Neural cell (in vitro differentiated cells): ENCODE results near the gene ZNF672. TPM values are rescaled to one million over a fixed set of nuclear protein-coding genes. Genes with fewer than 3 reads are reported as not detected.

ENCODE experiments used
- H2AFZ ChIP-seq: fragments of 200-600, 300-800 bp; sonication (generic), shearing (Covaris generic); 2 replicates; pipeline ENCODE4 v1.6.0; 2014; ENCODE audit warnings: low read depth, mild to moderate bottlenecking, antibody characterized with exemption, low read length, moderate library complexity
- H3F3A ChIP-seq: fragments of 200-600 bp; shearing (Covaris generic); 2 replicates; pipeline ENCODE4 v1.6.1; 2016; ENCODE audit warnings: mild to moderate bottlenecking, moderate library complexity, mixed read lengths, antibody characterized with exemption, low read length; ENCODE audit not compliant: insufficient read depth, poor library complexity, severe bottlenecking
- H3K27ac ChIP-seq: fragments of 200-600, 300-800 bp; sonication (generic), shearing (Covaris generic); 2 replicates; pipeline ENCODE4 v1.5.1; 2014; ENCODE audit warnings: mild to moderate bottlenecking, low read length, moderate library complexity
- H3K27me3 ChIP-seq: fragments of 300-800, 200-600 bp; sonication (generic), shearing (Covaris generic); 2 replicates; pipeline ENCODE4 v1.6.0; 2014; ENCODE audit warnings: mild to moderate bottlenecking, low read depth, low read length, moderate library complexity; ENCODE audit not compliant: insufficient read depth
- H3K36me3 ChIP-seq: fragments of 300-800, 200-600 bp; sonication (generic), shearing (Covaris generic); 2 replicates; pipeline ENCODE4 v1.5.1; 2014; ENCODE audit warnings: mild to moderate bottlenecking, antibody characterized with exemption, low read length, moderate library complexity; ENCODE audit not compliant: insufficient read depth
- H3K4me2 ChIP-seq: fragments of 300-800, 200-600 bp; sonication (generic), shearing (Covaris generic); 2 replicates; pipeline ENCODE4 v1.6.0; 2014; ENCODE audit warnings: mild to moderate bottlenecking, low read length
- H3K4me3 ChIP-seq: fragments of 300-800, 200-600 bp; sonication (generic), shearing (Covaris generic); 2 replicates; pipeline ENCODE4 v1.5.1; 2014; ENCODE audit warnings: mild to moderate bottlenecking, low read length, moderate library complexity
- H3K79me2 ChIP-seq: fragments of 200-600 bp; shearing (Covaris generic); replicated peaks from 2 replicates; pipeline ENCODE4 v1.6.0; 2014; ENCODE audit warnings: mild to moderate bottlenecking, low read length, moderate library complexity; ENCODE audit not compliant: insufficient read depth
- H3K9ac ChIP-seq: fragments of 300-800, 200-600 bp; sonication (generic), shearing (Covaris generic); 2 replicates; pipeline ENCODE4 v1.6.1; 2016; ENCODE audit warnings: mild to moderate bottlenecking, low read length, mixed read lengths
- H3K9me2 ChIP-seq: fragments of 200-600 bp; shearing (Covaris generic); 2 replicates; pipeline ENCODE4 v1.6.1; 2016; ENCODE audit warnings: mild to moderate bottlenecking, low read length, mixed read lengths; ENCODE audit not compliant: insufficient read depth
- H3K9me3 ChIP-seq: fragments of 200-600, 300-800 bp; sonication (generic), shearing (Covaris generic); 2 replicates; pipeline ENCODE4 v1.6.1; 2016; ENCODE audit warnings: mild to moderate bottlenecking, mixed run types, low read length, moderate library complexity, mixed read lengths
- H4K20me1 ChIP-seq: fragments of 200-600 bp; shearing (Covaris generic); 2 replicates; pipeline ENCODE4 v1.6.1; 2016; ENCODE audit warnings: mild to moderate bottlenecking, mixed run types; ENCODE audit not compliant: insufficient read depth
- EP300 ChIP-seq: fragments of 450-650 bp; conservative IDR thresholded peaks from 2 replicates; pipeline ENCODE4 v1.6.1; 2014; ENCODE audit warnings: antibody characterized with exemption, mild to moderate bottlenecking, moderate library complexity; ENCODE audit not compliant: poor library complexity, severe bottlenecking
- EZH2 ChIP-seq: fragments of 200-600, 300-800 bp; shearing (Covaris generic), sonication (generic); IDR thresholded peaks from 2 replicates; pipeline ENCODE4 v1.6.1; 2014; ENCODE audit warnings: antibody characterized with exemption, low read length, borderline replicate concordance, mild to moderate bottlenecking; ENCODE audit not compliant: insufficient read depth, poor library complexity, severe bottlenecking
- MXI1 ChIP-seq: fragments of 450-650 bp; conservative IDR thresholded peaks from 2 replicates; pipeline ENCODE4 v1.6.1; 2014; ENCODE audit warnings: antibody characterized with exemption, mild to moderate bottlenecking; ENCODE audit not compliant: poor library complexity, severe bottlenecking
- POLR2AphosphoS5 ChIP-seq: IDR thresholded peaks from 2 replicates; pipeline ENCODE4 v1.6.1; 2012
- RAD21 ChIP-seq: fragments of 450-650 bp; conservative IDR thresholded peaks from 2 replicates; pipeline ENCODE4 v1.6.1; 2014; ENCODE audit warnings: antibody characterized with exemption, mild to moderate bottlenecking, moderate library complexity
- REST ChIP-seq: IDR thresholded peaks from 2 replicates; pipeline ENCODE4 v1.6.1; 2012; ENCODE audit warnings: borderline replicate concordance
- SMC3 ChIP-seq: fragments of 450-650 bp; conservative IDR thresholded peaks from 2 replicates; pipeline ENCODE4 v1.6.1; 2014; ENCODE audit warnings: antibody characterized with exemption, mild to moderate bottlenecking, moderate library complexity; ENCODE audit not compliant: poor library complexity
- TAF1 ChIP-seq: IDR thresholded peaks from 2 replicates; pipeline ENCODE4 v1.6.1; 2012; ENCODE audit warnings: low read depth
- polyA plus RNA-seq: library from polyadenylated mRNA; depleted of rRNA; stranded (reverse); fragments of >200 nt; gene quantifications from 2 replicates; pipeline ENCODE4 v1.2.3, GENCODE V29; 2014
- TF ChIP-seq, protein P1 (sequence below): fragments of 450-650 bp; IDR thresholded peaks from 2 replicates; pipeline ENCODE4 v1.5.1; 2014; ENCODE audit warnings: antibody characterized with exemption, mild to moderate bottlenecking, moderate library complexity; ENCODE audit not compliant: poor library complexity, severe bottlenecking

ZNF672 gene
- polyA plus RNA-seq, 1 donor from 2014 or later: 22.9 TPM

DNA sequence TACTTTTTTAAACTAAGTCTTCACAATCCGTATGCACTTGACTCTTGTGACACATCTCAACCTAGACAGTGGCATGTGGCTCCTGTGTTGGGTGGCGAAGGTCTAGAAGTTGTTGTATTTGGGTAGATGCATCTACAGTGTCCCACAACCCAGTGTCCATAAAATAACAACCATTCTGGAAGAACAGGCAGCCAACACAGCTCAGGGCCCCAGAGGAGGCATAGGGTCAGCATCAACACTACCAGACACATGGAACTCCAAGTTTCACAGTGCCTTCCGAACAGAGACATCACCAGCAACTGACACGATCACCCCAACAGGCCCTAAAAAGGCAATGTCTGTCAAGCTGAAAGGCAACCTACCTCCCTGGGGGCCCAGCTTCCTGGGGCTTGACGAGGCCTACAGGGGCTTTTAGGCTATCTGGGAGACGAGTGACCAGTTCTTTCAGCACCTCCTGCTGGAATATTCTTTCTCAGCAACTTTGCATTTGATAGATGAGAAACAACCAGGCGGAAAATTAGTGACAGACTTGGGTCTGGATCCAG is 17.9 kb upstream of the ZNF672 start:
- H3K9me3 ChIP-seq: no peaks in the 10 kb centered on the region
- H2AFZ ChIP-seq: no peak overlapping the region
- H3K36me3 ChIP-seq: no peaks in the 10 kb centered on the region
- H4K20me1 ChIP-seq: no peaks in the 10 kb centered on the region
- H3K27me3 ChIP-seq: no peaks in the 10 kb centered on the region
- no peaks in the 10 kb centered on the region for H3K9me2 ChIP-seq
- no peak overlapping the region for H3K27ac ChIP-seq
- TF ChIP-seq REST (no peak), EZH2 (no peak), POLR2AphosphoS5 (no peak), EP300 (no peak)
- H3K4me3 ChIP-seq: no peak overlapping the region
- H3K79me2 ChIP-seq: peaks cover 38% of the 10 kb centered on the region
- H3K4me2 ChIP-seq: no peak overlapping the region
- no peaks in the 10 kb centered on the region for H3F3A ChIP-seq
- no peak overlapping the region for H3K9ac ChIP-seq

DNA sequence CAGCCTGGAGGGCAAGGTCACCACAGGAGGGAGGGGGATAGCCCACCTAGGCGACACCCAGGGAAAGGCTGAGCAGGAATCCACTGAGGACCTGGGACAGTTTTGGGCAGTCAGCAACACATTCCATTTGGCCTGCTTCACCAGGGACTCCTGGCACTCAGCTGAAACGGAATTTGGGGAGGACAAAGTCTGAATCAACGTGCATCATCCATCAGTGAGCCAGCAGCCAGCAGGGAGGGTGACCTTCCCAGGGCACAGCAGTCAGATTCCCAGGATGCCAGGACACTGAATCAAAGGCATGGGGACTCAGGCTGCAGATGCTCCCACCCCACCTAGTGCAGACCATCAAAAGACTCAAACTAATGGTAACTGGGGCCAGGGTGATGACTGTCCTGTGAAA is 16.9 kb upstream of the ZNF672 start:
- H2AFZ ChIP-seq: no peak overlapping the region
- no peaks in the 10 kb centered on the region for H3K27me3 ChIP-seq
- no peak overlapping the region for H3K9ac ChIP-seq
- H3F3A ChIP-seq: no peaks in the 10 kb centered on the region
- H3K9me3 ChIP-seq: no peaks in the 10 kb centered on the region
- H3K79me2 ChIP-seq: peaks cover 44% of the 10 kb centered on the region
- no peaks in the 10 kb centered on the region for H3K36me3 ChIP-seq
- no peak for TF ChIP-seq SMC3
- TF ChIP-seq MXI1: no peak
- TF ChIP-seq, protein P1, sequence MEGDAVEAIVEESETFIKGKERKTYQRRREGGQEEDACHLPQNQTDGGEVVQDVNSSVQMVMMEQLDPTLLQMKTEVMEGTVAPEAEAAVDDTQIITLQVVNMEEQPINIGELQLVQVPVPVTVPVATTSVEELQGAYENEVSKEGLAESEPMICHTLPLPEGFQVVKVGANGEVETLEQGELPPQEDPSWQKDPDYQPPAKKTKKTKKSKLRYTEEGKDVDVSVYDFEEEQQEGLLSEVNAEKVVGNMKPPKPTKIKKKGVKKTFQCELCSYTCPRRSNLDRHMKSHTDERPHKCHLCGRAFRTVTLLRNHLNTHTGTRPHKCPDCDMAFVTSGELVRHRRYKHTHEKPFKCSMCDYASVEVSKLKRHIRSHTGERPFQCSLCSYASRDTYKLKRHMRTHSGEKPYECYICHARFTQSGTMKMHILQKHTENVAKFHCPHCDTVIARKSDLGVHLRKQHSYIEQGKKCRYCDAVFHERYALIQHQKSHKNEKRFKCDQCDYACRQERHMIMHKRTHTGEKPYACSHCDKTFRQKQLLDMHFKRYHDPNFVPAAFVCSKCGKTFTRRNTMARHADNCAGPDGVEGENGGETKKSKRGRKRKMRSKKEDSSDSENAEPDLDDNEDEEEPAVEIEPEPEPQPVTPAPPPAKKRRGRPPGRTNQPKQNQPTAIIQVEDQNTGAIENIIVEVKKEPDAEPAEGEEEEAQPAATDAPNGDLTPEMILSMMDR: no peak
- TF ChIP-seq POLR2AphosphoS5: no peak
- TF ChIP-seq EP300: no peak
- no peak for TF ChIP-seq EZH2
- TF ChIP-seq REST: no peak
- TF ChIP-seq RAD21: no peak
- TF ChIP-seq TAF1: no peak
- H3K27ac ChIP-seq: no peak overlapping the region
- H3K4me2 ChIP-seq: no peak overlapping the region
- H3K4me3 ChIP-seq: peak overlapping the region; percentile 22
- H3K9me2 ChIP-seq: no peaks in the 10 kb centered on the region
- H4K20me1 ChIP-seq: no peaks in the 10 kb centered on the region
